NB4 (cell line): ENCODE results near the gene RASA3.

Source experiments
- DNase-seq: peaks from one replicate; pipeline ENCODE4 v3.0.0; 2010; ENCODE audit warnings: low read depth
- H3K4me3 ChIP-seq: one replicate; pipeline ENCODE4 v1.5.1; 2011; ENCODE audit warnings: mild to moderate bottlenecking, low read depth, low read length, moderate library complexity
- MYC ChIP-seq: IDR thresholded peaks from 2 replicates; pipeline ENCODE4 v1.6.1; 2011; ENCODE audit warnings: low read depth, low read length
- POLR2A ChIP-seq: IDR thresholded peaks from 2 replicates; pipeline ENCODE4 v1.6.1; 2011; ENCODE audit warnings: mild to moderate bottlenecking; ENCODE audit not compliant: insufficient read length; ENCODE audit errors: extremely low read depth
- TF ChIP-seq, protein P1 (sequence below): IDR thresholded peaks from 2 replicates; pipeline ENCODE4 v1.6.1; 2011; ENCODE audit warnings: low read depth, low read length
- TF ChIP-seq, protein P2 (sequence below): IDR thresholded peaks from one replicate; pipeline ENCODE4 v1.5.1; 2012; ENCODE audit warnings: low read depth, low read length

RASA3 gene

DNA sequence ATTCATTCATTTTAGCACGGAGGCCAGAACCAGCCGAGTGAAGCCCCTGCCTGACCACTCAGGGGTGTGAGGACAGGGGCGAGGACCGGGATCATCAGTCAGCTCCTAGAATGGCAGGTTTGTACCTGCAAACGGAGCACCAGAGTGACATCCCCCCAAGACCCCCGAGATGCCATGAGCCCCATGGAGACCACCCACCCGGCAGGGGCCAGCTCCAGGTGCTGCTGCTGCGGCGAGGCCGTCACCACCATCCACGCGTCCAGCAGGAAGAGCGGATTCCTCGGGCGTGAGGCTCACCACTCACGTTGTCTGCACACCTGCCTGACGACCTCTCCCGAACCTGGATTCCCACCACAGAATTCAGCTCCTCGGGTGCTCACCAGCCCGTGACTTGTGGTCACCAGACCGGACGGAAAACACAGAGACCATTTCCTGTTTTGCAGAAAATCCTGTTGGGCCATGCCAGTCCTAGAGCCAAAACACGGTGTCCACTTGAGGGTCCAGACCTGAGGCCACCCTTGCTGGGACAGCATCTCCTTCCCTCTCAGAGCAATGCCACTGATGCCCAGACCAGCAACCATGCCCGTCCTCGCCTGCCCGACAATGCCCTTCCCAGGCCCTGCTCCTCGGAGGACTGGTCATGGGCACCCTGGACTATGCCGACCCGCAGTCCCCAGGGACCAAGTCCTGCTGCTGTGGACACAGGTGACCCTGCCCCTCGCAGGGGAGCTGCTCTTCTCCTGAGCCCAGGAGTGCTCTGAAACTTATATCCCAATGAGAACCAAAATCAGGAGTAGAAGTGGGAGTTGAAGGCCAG, 74.2 kb downstream of the RASA3 start:
- DNase-seq = no peak
- no peak for TF ChIP-seq MYC
- TF ChIP-seq, protein P1, sequence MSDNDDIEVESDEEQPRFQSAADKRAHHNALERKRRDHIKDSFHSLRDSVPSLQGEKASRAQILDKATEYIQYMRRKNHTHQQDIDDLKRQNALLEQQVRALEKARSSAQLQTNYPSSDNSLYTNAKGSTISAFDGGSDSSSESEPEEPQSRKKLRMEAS = no peak
- TF ChIP-seq, protein P2, sequence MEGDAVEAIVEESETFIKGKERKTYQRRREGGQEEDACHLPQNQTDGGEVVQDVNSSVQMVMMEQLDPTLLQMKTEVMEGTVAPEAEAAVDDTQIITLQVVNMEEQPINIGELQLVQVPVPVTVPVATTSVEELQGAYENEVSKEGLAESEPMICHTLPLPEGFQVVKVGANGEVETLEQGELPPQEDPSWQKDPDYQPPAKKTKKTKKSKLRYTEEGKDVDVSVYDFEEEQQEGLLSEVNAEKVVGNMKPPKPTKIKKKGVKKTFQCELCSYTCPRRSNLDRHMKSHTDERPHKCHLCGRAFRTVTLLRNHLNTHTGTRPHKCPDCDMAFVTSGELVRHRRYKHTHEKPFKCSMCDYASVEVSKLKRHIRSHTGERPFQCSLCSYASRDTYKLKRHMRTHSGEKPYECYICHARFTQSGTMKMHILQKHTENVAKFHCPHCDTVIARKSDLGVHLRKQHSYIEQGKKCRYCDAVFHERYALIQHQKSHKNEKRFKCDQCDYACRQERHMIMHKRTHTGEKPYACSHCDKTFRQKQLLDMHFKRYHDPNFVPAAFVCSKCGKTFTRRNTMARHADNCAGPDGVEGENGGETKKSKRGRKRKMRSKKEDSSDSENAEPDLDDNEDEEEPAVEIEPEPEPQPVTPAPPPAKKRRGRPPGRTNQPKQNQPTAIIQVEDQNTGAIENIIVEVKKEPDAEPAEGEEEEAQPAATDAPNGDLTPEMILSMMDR = no peak
- no peak for TF ChIP-seq POLR2A
- H3K4me3 ChIP-seq = no peak overlapping the region

DNA sequence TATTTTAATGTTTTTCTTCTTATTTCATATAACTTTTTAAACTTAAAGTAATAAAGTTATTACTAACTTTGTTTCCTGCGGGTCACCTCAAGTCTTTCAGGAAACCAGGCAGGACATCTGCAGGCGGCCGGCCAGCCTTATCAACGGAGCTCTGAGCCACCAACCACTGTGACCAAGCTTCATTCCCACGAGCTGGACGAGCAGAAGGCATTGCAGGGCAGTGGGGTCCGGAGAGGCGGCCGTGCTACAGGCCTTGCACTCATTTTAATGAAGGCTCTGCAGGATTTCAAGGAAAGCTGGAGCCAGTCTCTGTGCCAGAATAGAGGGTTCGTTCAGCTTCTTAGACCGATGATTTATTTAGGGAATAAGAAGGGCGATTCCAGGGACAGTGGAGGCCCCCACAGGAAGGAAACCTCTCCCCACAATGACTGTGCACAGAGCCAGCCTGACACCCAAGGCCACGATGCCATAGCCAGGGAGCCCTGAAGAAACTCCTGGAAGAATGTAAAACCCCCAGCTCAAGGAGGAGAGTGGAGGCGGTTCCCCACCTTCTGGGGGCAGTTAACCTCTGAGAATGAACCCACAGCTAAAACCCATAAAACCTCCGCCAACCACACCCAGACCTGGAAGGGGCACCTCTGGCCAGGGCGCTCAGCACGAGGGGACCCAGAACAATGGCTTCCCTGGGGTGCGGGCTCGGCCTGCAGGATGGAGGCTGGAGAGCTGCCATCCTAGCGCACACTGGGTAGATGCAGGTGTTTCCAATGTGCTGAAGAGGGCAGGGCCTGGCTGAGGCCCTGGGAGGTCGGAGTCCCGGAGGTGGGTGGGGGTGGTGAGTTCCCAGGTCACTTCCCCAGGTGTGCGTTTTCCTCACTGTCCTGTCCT, 75.0 kb downstream of the RASA3 start:
- peak overlapping the region; percentile 34 for H3K4me3 ChIP-seq
- peak; percentile 64 for DNase-seq
- TF ChIP-seq, protein P2 = no peak
- peak; percentile 37; the same call in 1 of the 2 replicates for TF ChIP-seq MYC
- TF ChIP-seq, protein P1 = 0 out of 2 replicates have a peak, but pooled peaks have one; percentile 23

DNA sequence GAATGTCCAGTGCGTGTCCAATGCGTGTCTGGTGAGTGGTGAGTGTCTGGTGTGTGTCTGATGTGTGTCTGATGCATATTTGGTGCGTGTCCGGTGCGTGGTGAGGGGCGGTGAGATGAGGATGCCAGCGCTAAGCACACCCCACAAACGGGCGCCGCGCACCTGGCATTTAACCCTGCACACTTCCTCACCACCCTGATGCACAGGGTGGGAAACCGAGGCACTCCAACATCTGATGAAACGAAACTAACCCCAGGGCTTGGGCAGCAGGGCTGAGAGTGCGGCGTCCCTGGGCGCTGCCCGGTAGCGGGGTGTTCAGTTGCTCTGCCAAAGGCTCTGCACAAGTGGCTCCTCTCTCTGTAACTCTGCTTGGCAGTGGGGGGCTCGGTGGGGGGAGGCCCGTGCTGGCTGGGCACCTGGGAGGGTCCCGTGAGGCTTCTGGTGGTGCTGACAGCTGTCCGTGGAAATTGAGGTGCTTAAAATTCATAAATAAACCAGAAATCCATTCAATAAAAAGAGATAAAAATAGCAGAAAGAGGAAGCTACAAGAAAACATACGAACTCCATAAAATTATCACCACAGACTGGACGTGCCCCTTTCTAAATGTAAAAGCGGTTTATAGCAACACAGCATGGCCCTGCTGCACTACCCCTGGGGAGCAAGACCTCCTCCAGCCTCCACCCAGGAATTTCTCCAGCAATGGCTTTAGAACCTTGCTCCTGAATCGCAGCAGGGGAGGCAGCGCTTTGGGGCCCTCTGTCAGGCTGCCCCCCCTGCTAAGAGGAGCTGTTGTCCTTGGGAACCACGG, 76.0 kb downstream of the RASA3 start:
- H3K4me3 ChIP-seq = peak overlapping the region; percentile 34
- TF ChIP-seq POLR2A (no peak), MYC (peak; percentile 59)
- TF ChIP-seq, protein P1 = peak; percentile 63
- TF ChIP-seq, protein P2 = no peak
- peak; percentile 86 for DNase-seq

DNA sequence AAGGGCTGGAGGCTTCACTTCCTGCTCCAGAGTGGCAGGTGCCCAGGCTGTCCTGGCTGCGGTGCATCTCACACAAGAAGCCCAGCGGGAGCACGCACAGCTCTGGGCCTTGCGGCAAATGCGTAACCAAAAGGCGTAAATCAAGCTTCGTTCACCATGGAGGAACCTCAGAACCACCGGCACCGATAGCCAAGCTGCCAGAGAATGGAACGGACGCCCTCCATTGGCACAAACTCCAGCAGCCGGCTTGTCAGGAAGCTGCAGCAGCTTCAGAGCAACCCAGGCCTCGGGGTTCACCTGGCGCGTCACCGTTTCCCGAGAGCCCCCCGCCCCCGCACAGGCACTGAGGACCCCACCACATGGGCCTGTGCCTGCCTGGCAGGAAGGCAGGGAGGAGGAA, 76.7 kb downstream of the RASA3 start:
- no peak for DNase-seq
- H3K4me3 ChIP-seq = no peak overlapping the region
- TF ChIP-seq MYC = no peak
- TF ChIP-seq, protein P1 = no peak
- no peak for TF ChIP-seq POLR2A
- TF ChIP-seq, protein P2 = no peak

DNA sequence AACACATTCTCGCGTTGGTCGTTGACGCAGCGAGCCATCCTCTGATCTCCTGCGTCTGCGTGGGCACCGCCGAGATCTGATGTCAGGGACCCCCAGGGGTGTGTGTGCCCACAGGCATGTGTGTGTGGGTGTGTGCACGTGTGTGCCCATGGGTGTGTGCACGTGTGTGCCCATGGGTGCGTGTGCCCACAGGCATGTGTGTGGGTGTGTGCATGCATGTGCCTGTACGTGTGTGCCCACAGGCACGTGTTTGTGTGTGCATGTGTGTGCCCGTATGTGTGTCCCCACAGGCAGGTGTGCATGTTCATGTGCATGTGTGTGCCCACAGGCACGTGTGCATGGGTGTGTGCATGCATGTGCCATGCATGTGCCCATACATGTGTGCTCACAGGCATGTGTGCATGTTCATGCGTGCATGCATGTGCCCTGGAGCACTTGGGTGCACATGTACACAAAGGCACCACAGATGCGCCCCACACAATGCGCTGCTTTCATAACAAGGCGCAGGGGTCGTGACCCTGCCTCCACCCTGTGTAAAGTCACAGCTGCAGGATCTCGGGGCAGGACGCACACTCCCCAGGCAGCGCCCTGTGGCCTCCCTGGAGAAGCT, 77.5 kb downstream of the RASA3 start:
- no peak overlapping the region for H3K4me3 ChIP-seq
- TF ChIP-seq, protein P2 = no peak
- TF ChIP-seq, protein P1 = peak; percentile 49; the same call in 1 of the 2 replicates
- peak; percentile 34 for DNase-seq
